OCI-LY3 (cell line): Measurements from ENCODE around the gene ANTXR2.

Source experiments
- CTCF ChIP-seq: fragments of 200-600, 300-600 bp; sonication (generic); IDR thresholded peaks from 2 replicates; pipeline ENCODE4 v1.5.1; 2014; ENCODE audit warnings: antibody characterized with exemption, low read length, low read depth
- EZH2phosphoT487 ChIP-seq: fragments of 200-600 bp; shearing (Covaris generic); IDR thresholded peaks from 2 replicates; pipeline ENCODE4 v1.6.1; 2018; ENCODE audit warnings: antibody characterized with exemption, mixed run types, low read depth

- TF ChIP-seq CTCF (no peak), EZH2phosphoT487 (no peak)
Observed at GRCh38 chr4:80103629-80104028, 30.6 kb upstream of the ANTXR2 start.
